ENCODE data around the gene TMF1.

The TMF1 gene

GRCh38 chr3:68977486-68978167, 74.5 kb downstream of the TMF1 start:
- no peak for DNase-seq (ENCODE audit: low spot score)

- DNase-seq (ENCODE audit: low spot score) = no peak
Measured at GRCh38 chr3:68974711-68975110, 77.4 kb downstream of the TMF1 start.

- no peak for DNase-seq (ENCODE audit: low spot score)
Measured at GRCh38 chr3:68973639-68974038, 78.5 kb downstream of the TMF1 start.

GRCh38 chr3:68972358-68972979, 79.7 kb downstream of the TMF1 start:
- DNase-seq (ENCODE audit: low spot score) = peak; percentile 4

Data from HuH-7.5 (cell line).